22Rv1 (cell line): Measurements from ENCODE around the gene ERN1.

Experiments used
- H3K27ac ChIP-seq: fragments of 450-650 bp; 2 replicates; pipeline ENCODE4 v1.5.1; 2017
- ZFX ChIP-seq: fragments of 450-650 bp; IDR thresholded peaks from 2 replicates; pipeline ENCODE4 v1.6.1; 2017; ENCODE audit warnings: antibody characterized with exemption, borderline replicate concordance
- TF ChIP-seq, protein P1 (sequence below): fragments of 450-650 bp; IDR thresholded peaks from 2 replicates; pipeline ENCODE4 v1.5.1; 2017; ENCODE audit warnings: mild to moderate bottlenecking

The ERN1 gene

DNA sequence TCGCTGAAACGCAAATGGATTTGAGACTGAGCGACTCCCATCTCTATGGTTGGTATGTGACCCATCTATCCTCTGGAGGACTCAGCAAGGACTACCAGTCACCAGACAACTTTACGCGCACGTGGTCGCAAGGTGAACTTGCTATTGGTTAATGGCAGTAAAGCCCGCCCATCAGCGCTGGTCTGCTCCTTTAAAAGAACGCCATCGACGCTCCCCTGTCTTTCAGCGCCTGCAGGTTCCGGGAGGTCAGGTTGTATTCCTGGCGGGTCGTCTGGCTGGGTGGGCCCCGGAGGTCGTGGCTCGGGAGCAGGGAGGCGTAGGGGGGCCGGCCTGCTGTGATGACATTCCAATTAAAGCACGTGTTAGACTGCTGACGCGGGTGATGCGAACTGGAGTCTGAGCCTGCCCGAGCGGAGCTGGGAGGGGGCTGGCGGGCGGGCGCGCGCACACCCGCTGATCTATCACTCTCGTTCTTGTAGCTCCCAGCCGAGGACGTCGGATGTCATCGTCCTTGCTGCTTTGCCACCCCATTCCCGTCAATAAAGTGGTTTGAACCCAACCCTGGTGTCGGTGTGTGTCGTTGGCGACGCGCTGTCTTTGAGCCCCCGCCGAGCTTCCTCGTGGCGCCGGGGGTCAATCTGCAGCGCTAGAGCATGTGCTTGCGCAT is 15.9 kb upstream of the ERN1 start:
- H3K27ac ChIP-seq, result peak overlapping the region; percentile 98

DNA sequence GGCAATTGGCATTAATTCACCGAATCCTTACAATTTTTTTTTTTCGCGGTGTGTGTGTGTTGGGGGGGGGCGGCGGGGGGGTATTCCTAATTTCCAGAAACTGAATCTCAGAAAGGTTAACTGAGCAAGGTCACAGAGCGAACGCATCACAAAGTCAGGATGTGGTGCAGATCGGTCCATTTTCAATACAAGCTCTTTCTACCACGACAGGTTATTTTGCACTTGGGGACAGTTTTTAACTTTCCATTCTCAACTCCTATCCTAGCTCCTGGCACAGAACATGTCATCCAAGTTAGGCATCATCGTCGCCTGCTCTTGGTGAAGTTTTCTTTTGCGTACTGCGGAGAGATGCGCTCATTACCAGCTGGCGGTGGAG is 15.4 kb upstream of the ERN1 start:
- peak overlapping the region; percentile 98 for H3K27ac ChIP-seq
- TF ChIP-seq, protein P1, sequence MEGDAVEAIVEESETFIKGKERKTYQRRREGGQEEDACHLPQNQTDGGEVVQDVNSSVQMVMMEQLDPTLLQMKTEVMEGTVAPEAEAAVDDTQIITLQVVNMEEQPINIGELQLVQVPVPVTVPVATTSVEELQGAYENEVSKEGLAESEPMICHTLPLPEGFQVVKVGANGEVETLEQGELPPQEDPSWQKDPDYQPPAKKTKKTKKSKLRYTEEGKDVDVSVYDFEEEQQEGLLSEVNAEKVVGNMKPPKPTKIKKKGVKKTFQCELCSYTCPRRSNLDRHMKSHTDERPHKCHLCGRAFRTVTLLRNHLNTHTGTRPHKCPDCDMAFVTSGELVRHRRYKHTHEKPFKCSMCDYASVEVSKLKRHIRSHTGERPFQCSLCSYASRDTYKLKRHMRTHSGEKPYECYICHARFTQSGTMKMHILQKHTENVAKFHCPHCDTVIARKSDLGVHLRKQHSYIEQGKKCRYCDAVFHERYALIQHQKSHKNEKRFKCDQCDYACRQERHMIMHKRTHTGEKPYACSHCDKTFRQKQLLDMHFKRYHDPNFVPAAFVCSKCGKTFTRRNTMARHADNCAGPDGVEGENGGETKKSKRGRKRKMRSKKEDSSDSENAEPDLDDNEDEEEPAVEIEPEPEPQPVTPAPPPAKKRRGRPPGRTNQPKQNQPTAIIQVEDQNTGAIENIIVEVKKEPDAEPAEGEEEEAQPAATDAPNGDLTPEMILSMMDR, result no peak
- no peak for TF ChIP-seq ZFX

More for the DNA sequence above, 15.9 kb upstream of the ERN1 start:
- TF ChIP-seq, protein P1, result no peak
- no peak for TF ChIP-seq ZFX

DNA sequence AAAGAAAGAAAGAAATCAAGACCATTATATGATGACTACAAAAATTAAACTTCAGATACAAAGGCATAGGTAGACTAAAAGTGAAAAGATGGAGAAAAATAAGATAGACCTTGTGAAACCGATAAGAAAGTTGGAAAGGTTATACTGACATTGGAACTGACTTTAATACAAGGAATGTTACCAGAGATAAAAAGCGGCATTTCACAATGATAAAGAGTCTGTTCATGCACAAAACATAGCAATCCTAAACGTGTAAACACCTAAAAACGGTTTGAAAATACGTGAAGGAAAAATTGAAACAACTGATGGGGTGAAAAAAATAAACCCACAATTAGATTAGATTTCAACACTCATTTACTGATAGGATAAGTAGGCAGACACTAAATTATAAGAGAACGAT is 9.6 kb upstream of the ERN1 start:
- H3K27ac ChIP-seq, result no peak overlapping the region
- TF ChIP-seq, protein P1, result no peak
- no peak for TF ChIP-seq ZFX

DNA sequence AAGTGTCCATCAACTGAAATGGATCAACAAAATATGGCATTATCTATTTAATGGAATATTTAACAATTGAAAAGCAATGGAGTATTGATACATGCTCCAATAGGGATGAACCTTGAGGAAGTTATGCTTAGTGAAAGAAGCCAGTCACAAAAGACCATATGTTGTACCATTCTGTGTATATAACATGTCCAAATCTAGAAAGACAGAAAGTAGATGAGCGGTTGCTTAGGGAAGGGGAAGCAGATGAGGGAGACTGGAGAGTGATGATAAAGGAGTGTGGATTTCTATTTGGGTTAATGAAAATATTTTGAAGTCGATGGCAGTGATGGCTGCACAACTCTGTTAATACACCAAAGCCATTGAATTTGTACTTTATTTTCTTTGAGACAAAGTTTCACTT is 8.5 kb upstream of the ERN1 start:
- no peak overlapping the region for H3K27ac ChIP-seq
- TF ChIP-seq, protein P1, result no peak
- TF ChIP-seq ZFX, result no peak

DNA sequence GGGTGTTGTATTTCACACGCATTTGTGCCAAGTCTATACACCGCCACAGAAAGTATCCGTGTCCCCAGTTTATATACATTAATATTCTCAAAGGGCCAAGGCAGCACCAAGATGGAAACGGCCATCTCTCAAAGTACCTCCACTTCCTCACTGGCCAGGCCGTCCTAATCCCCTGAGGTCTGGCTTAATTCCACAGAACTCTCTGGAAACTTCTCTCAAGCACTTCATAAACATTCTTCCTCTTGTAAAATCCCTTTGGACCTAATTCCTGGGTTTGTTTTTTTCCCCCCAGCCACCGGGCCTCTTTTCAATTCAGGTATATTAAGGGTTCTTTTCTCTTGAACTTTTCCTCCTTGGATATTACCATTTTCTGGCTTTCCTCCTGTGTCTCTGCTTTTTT is 5.1 kb upstream of the ERN1 start:
- no peak for TF ChIP-seq ZFX
- TF ChIP-seq, protein P1, result no peak
- H3K27ac ChIP-seq, result no peak overlapping the region

DNA sequence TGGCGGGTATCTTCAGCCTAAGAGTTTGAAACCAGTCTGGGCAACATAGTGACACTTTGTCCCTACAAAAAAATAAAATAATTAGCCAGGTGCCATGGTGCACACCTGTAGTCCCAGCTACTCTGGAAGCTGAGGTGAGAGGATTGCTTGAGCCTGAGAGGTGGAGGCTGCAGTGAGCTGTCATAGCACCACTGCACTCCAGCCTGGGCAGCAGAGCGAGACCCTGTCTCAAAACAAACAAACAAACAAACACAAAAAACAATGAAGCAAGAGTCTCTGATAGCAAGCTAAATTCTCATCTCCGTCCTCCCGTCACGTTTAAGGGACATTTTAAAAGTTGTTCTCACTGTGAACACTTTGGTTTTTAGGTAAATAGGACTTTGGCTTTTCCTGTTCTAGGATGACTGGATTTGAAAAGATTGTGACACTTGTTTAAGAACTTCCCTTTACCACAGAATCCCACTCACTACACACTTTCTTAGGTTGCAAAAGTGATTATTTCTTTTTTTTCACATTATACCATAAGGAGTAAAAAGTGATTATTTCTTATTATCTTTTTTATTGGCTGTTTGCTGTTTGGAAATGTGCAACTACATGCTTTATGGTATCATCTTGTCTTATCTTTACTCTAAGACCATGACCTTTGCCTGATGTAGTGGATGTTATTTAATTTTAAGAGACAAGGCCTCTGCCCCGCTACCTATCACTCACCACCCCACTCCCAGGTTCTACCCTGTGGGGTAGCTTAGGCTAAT is 4.4 kb upstream of the ERN1 start:
- no peak overlapping the region for H3K27ac ChIP-seq
- TF ChIP-seq ZFX, result no peak
- TF ChIP-seq, protein P1, result no peak

DNA sequence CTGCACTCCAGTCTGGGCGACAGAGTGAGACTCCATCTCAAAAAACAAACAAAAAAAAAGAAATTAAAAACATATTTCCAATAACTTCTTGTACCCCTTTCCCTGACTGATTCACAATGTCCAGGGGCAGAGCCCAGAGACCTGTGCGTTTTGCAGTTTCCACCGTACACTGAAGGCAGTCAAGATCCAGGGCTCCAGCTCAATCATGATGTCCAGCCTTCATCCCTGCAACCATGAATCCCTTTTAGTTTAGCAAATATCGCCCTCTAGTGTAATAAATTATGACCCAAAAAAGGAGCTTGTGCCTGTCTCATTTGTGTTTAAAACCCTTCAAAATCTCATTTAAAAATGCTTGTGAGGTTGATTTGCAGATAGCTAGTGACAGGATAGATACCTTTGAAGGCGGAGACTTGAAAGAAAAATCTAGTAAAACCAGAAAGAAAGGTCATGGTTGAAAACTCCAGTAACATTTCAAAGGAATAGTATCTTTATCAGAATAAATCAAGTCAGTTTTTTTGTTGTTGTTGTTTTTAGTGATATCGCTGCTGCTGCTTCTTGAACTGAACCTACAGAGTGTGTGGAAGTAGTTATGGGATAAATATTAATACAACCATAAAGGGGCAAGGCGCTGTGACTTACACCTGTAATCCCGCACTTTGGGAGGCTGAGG is 3.7 kb upstream of the ERN1 start:
- TF ChIP-seq, protein P1, result peak; percentile 74
- no peak for TF ChIP-seq ZFX
- H3K27ac ChIP-seq, result no peak overlapping the region
